GM20000 (cell line): ENCODE data around the gene ZNF431.
"Not testable (repeated sequence)": the region's sequence is repeated elsewhere in the genome, so short reads cannot be mapped to it uniquely, and the experiment has no call there.

ENCODE experiments used
- DNase-seq: peaks from one replicate; pipeline ENCODE4 v3.0.0; 2012; ENCODE audit warnings: low spot score
- CTCF ChIP-seq: IDR thresholded peaks from 2 replicates; pipeline ENCODE4 v1.5.1; 2012; ENCODE audit warnings: mild to moderate bottlenecking, control low read depth; ENCODE audit errors: extremely low read depth, missing control alignments

Gene ZNF431

GRCh38 chr19:21197590-21198295 lies 55.9 kb downstream of the ZNF431 start:
- TF ChIP-seq CTCF: no peak

DNA sequence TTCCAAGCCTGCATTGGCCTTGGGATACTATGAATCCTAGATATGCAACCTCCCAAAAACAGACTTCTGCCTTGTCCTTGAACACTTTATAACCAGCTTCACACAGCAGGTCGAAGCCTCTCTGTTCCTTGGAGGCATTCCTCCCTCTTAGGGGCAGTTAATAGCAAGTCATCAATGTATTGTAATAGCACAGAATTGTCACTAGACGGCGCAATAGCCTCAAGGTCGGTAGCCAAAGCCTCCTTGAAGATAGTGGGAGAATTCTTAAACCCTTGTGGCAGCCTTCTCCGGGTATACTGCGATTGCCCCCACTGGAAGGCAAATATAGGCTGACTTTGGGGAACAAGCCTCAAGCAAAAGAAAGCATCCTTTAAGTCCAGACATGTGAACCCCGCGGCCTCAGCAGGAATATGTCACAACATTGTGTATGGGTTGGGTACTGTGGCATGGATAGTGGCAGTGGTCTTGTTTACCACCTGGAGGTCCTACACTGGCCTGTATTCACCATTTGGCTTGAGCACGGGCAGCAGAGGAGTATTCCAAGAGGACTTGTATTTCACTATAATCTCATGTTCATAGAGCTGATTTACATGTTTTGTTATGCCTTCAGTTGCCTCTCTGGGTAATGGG lies 61.1 kb downstream of the ZNF431 start:
- DNase-seq: peak; percentile 21
- peak; percentile 45 for TF ChIP-seq CTCF

More at GRCh38 chr19:21197590-21198295, 55.9 kb downstream of the ZNF431 start:
- DNase-seq: no peak

DNA sequence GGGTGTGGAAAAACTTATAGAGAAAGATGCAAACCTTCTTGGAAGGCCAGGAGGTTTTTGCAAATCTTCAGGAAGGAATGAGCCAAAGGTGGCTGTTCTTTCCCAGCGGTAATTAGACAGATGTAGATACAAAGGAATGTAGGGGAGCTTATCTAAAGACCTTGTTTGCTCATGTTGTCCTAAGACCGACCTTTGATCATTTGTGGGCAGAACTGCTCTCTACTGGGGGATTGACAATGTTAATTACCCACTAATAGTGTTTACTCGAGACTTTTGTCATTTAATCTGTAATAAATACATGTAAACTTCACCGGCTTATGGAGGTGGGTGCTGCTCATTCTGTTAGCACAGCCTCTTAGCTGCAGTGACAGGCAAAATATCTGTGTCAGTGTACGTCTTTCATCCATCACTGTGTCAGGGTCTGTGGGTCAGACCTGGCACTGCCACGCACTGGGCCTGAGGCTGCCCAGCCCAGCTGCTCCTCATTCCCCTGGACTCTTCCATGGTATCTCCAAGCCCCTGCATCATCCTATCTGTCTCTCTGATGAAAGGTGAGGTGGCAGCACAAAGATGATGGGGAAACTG lies 68.3 kb downstream of the ZNF431 start:
- no peak for TF ChIP-seq CTCF
- no peak for DNase-seq

- DNase-seq: no peak
- TF ChIP-seq CTCF: no peak
Observed at GRCh38 chr19:21221693-21222092, 79.9 kb downstream of the ZNF431 start.

GRCh38 chr19:21229938-21230337 lies 88.1 kb downstream of the ZNF431 start:
- not testable (repeated sequence) for DNase-seq

DNA sequence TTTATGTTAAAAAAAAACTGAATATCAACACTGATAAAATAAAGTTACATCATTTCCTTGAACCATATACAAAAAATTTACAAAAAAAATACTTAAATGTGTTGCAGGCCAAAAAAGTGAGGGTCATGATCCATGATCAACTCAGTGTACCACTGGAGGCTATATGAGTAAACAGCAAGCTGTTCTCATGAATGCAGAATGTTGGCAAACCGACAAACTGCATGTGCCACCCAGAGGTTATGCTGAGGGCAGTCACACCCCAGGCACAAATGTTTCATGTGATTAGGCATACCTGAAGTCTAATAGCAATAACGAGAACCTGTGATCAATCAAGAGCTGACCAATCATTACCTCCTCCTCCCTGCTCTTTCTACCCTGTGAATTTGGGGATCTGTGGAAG lies 91.9 kb downstream of the ZNF431 start:
- DNase-seq: no peak
- no peak for TF ChIP-seq CTCF

GRCh38 chr19:21236751-21237150 lies 94.9 kb downstream of the ZNF431 start:
- DNase-seq: not testable (repeated sequence)

- TF ChIP-seq CTCF: no peak
- DNase-seq: no peak
Observed at GRCh38 chr19:21238670-21239069, 96.8 kb downstream of the ZNF431 start.
